GM10266 (cell line): ENCODE data around the gene CAMTA1.
A peak's percentile ranks its signal among the peaks of the same experiment; 100 is the strongest.

ENCODE experiments used
- DNase-seq: peaks from one replicate; pipeline ENCODE4 v3.0.0; 2012; ENCODE audit errors: extremely low spot score
- CTCF ChIP-seq: IDR thresholded peaks from 2 replicates; pipeline ENCODE4 v1.5.1; 2012; ENCODE audit warnings: mild to moderate bottlenecking, low read depth; ENCODE audit not compliant: control insufficient read depth, insufficient read depth; ENCODE audit errors: missing control alignments

The CAMTA1 gene

DNA sequence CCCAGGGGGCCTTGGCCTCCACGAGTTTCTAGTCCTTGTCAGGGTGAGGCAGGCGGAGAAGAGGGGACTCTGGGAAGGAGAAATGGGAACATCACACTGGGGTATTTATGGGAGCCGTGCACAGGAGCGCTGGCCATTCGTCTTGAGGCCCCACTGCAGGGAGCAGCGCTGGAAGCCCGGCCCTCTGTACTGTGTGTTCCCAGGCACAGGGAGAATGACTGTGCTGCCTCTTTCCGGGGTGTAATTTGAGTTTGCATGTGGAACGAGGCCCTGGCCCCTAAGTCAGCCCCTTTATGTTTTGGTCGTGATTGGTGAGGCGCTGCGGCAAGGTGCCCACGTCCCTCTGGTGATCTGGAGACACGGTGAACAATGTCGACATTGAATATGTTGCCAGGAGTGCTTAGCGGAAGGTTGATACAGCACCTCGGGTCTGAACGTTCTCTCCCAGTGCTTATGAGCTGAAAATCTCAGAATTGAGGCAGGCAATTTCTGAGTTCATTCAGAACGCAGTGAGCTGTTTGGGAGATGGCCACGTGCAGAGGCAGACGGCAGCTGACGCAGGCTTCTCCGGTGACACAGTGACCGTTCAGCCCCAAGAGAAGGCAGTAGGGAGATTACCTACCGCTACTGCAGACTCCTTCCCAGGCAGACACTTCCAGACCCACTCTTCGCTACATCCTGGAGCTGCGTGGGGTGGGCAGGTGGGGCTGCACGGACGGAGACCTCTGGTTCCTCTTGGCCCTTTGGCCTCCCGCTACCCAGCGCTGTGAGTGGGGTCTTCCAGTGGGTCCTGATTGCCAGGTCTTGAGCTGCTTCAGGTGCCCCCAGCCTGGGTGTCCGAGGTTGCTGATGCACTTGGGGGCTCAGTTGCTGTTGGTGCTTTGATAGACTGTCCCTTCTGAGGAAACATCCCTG is 265.8 kb downstream of the CAMTA1 start:
- DNase-seq, result no peak
- no peak for TF ChIP-seq CTCF

DNA sequence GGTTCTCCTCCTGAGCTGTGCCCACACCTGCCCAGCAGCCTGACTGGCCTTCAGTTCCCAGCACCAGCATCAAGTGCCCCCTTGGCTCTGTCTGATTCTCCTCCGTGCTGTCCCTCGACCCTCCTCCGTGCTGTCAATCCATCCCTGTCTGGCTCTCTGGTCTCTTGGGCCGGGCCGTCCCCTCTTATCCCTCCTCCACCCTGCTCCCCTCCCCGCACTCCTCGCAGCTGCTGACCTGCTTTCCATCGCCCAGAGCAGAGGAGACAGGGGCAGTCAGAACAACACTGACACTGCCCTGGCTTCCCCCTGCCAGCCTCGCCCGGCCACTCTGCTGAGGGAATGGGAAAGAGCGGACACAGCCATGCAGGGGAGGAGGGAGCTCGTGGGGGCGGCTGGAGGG is 267.4 kb downstream of the CAMTA1 start:
- DNase-seq, result no peak
- no peak for TF ChIP-seq CTCF

DNA sequence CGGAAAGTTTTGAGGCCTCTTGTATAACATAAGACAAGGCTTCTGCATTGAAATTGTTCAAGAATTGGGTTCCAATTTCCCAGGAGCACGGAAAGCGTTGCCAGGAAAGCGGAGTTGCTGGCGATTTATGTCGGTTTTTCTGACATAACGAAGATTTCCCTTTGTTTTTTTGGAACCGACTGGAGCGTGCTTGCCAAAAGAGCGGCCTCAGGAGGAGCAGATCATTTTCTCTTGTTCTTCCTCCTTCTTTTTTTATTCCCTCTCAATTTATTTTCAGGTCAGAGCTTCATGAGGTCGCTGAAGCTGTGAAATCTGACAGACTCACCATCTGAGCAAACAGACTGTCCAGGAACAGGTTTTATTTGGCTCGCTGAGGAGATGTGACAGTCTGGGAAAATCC is 275.5 kb downstream of the CAMTA1 start:
- no peak for DNase-seq
- no peak for TF ChIP-seq CTCF

GRCh38 chr1:7062346-7063061 is 277.2 kb downstream of the CAMTA1 start:
- DNase-seq, result no peak
- no peak for TF ChIP-seq CTCF

DNA sequence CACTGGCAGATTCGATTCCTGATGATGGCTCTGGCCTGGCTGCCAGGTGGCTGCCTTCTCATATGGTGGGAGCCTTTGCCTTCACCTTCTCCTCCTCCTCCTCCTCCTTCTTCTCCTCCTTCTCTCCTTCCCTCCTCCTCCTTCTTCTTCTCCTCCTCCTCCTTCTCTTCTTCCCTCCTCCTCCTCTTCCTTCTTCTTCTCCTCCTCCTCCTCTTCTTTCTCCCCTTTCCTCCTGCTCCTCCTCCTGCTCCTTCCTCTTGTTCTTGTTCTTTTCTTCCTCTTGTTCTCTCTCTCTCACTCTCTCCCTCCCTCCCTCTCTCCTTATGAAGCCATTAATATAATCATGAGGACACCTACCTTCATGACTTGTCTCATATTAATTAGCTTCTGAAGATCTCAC is 278.7 kb downstream of the CAMTA1 start:
- DNase-seq, result no peak
- TF ChIP-seq CTCF, result no peak

- no peak for TF ChIP-seq CTCF
- no peak for DNase-seq
Measured at GRCh38 chr1:7068552-7068951, 283.3 kb downstream of the CAMTA1 start.

- peak; percentile 16 for DNase-seq
- no peak for TF ChIP-seq CTCF
Measured at GRCh38 chr1:7069931-7070330, 284.7 kb downstream of the CAMTA1 start.
